Chondrocyte (in vitro differentiated cells): ENCODE results near the gene LRFN2. TPM values are rescaled to one million over a fixed set of nuclear protein-coding genes. Genes with fewer than 3 reads are reported as not detected.

Experiments
- DNase-seq: peaks from one replicate; pipeline ENCODE4 v3.0.0; 2021; ENCODE audit warnings: mixed read lengths, low spot score
- H3K27ac Mint-ChIP-seq: one replicate; pipeline ENCODE4 v1.8.0; 2021; ENCODE audit warnings: mild to moderate bottlenecking, moderate library complexity, mixed read lengths; ENCODE audit not compliant: unreplicated experiment
- H3K27me3 Mint-ChIP-seq: 2 replicates; pipeline ENCODE4 v1.8.0; 2021; ENCODE audit warnings: low read depth, mixed read lengths
- H3K36me3 Mint-ChIP-seq: 2 replicates; pipeline ENCODE4 v1.8.0; 2021; ENCODE audit warnings: low read depth, mixed read lengths
- H3K4me1 Mint-ChIP-seq: 2 replicates; pipeline ENCODE4 v1.8.0; 2021; ENCODE audit warnings: low read depth, mild to moderate bottlenecking, mixed read lengths
- H3K4me3 Mint-ChIP-seq: one replicate; pipeline ENCODE4 v1.8.0; 2021; ENCODE audit warnings: mild to moderate bottlenecking, moderate library complexity, mixed read lengths; ENCODE audit not compliant: unreplicated experiment
- H3K9me3 Mint-ChIP-seq: 2 replicates; pipeline ENCODE4 v1.8.0; 2021; ENCODE audit warnings: low read depth, mixed read lengths
- total RNA-seq: library from RNA; stranded (reverse); gene quantifications from 3 replicates; pipeline ENCODE4 v1.2.1, GENCODE V29; 2021
- TF ChIP-seq, protein P1 (sequence below): fragments of 200-600 bp; sonication (generic); IDR thresholded peaks from 2 replicates; pipeline ENCODE4 v1.5.0; 2021; ENCODE audit warnings: antibody characterized with exemption, mild to moderate bottlenecking, moderate library complexity

The LRFN2 gene
- total RNA-seq, 1 donor from 2014 or later: 0.05 TPM

DNA sequence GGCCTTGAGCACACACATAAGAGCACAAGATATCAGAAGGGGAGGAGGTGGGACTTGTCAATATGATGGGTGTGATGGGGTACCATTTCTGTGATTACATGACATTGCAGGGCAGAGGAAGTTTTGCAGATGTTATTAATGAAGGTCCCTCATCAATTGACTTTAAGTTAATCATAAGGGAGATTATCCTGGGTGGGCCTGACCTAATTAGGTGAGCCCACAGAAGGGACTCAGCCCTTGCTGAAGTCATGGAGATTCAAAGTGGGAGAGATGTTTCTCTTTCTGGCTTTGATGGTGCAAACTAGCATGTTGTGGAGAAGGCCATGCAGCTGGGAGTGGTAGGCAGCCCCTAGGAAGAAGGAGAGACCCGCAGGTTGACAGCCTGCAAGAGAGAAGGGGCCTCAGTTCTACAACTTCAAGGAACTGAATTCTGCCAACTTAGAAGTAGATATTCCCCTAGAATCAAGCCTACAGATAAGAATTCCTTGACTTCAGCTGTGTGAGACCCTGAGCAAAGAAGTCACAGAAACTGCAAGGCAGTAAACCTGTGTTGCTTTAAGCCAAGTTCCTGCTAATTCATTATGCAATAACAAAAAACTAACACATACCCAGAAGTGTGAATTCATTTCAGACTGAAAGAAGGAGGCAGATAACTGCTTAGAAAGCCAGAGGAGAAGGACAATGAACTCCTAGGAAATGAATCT lies 131.3 kb downstream of the LRFN2 start:
- no peak for DNase-seq
- Mint-ChIP-seq H3K27ac (no peak overlapping the region), H3K9me3 (no peaks in the 10 kb centered on the region), H3K36me3 (no peaks in the 10 kb centered on the region), H3K4me1 (no peaks in the 10 kb centered on the region), H3K4me3 (no peak overlapping the region), H3K27me3 (peaks cover 39% of the 10 kb centered on the region)
- TF ChIP-seq, protein P1, sequence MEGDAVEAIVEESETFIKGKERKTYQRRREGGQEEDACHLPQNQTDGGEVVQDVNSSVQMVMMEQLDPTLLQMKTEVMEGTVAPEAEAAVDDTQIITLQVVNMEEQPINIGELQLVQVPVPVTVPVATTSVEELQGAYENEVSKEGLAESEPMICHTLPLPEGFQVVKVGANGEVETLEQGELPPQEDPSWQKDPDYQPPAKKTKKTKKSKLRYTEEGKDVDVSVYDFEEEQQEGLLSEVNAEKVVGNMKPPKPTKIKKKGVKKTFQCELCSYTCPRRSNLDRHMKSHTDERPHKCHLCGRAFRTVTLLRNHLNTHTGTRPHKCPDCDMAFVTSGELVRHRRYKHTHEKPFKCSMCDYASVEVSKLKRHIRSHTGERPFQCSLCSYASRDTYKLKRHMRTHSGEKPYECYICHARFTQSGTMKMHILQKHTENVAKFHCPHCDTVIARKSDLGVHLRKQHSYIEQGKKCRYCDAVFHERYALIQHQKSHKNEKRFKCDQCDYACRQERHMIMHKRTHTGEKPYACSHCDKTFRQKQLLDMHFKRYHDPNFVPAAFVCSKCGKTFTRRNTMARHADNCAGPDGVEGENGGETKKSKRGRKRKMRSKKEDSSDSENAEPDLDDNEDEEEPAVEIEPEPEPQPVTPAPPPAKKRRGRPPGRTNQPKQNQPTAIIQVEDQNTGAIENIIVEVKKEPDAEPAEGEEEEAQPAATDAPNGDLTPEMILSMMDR: no peak

DNA sequence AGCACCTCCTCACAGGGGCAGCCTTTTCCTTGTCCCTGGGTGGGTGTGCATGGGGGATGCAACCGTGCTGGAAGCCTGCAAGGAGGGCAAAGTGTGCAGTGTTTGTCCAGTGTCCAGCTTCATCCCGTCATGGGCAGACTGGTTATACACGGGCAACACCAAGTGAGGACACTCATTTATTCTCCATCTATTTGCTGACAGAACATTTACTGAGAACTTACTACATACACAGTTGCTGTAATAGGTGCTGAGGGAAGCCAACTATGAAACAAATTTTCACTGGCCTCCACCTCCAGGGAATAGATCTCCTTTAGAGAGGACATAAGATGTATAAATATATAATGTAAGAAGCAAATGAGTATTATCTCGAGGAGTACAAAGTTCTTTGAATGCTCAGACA lies 136.7 kb downstream of the LRFN2 start:
- Mint-ChIP-seq H3K27me3 (peaks cover 52% of the 10 kb centered on the region), H3K4me3 (no peak overlapping the region), H3K4me1 (no peaks in the 10 kb centered on the region), H3K27ac (no peak overlapping the region), H3K9me3 (no peaks in the 10 kb centered on the region), H3K36me3 (no peaks in the 10 kb centered on the region)
- no peak for DNase-seq
- TF ChIP-seq, protein P1: no peak

DNA sequence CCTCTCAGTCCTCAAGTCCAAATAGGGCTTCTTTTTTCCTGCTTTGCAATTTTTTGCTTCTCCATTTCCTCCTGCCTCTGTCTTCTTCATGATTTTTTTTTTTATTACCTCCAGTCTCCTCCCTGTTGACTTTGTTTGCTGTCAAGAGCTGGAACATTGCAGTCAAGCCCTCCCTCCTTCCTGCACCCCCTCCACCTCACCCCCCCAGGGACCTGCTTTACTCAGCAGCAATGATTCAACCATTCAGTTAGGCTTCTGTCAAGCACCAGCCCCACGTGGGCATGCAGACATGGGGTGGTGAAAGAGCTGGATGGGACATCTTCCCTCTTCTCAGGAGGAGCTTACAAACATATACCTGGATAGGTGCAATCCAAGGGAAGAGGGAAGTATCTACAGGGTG lies 142.4 kb downstream of the LRFN2 start:
- Mint-ChIP-seq H3K4me3 (no peak overlapping the region), H3K27me3 (peaks cover 21% of the 10 kb centered on the region), H3K4me1 (no peaks in the 10 kb centered on the region), H3K27ac (no peak overlapping the region), H3K9me3 (no peaks in the 10 kb centered on the region), H3K36me3 (no peaks in the 10 kb centered on the region)
- TF ChIP-seq, protein P1: no peak
- DNase-seq: no peak

DNA sequence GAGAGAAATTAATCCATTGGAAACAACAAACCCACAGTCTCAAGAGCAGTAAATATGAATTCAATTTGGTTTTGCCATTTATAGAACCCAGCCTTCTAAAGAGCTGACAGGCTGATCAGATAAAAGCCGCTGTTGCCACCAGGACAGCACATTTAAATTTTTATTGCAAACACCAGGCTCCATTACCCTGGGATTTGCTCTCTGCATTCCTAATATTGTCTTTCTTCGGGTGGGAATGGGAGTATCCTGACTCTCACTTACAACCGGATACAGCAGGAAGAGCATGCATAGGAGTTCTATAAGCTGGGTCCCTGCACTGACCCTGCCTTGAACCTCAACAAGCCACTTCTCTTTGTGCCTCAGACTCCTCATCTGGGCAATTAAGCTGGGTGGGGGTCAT lies 142.9 kb downstream of the LRFN2 start:
- H3K4me3 Mint-ChIP-seq: no peak overlapping the region
- TF ChIP-seq, protein P1: no peak
- no peaks in the 10 kb centered on the region for H3K9me3 Mint-ChIP-seq
- peaks cover 18% of the 10 kb centered on the region for H3K27me3 Mint-ChIP-seq
- H3K4me1 Mint-ChIP-seq: no peaks in the 10 kb centered on the region
- no peak for DNase-seq
- H3K36me3 Mint-ChIP-seq: no peaks in the 10 kb centered on the region
- H3K27ac Mint-ChIP-seq: no peak overlapping the region

DNA sequence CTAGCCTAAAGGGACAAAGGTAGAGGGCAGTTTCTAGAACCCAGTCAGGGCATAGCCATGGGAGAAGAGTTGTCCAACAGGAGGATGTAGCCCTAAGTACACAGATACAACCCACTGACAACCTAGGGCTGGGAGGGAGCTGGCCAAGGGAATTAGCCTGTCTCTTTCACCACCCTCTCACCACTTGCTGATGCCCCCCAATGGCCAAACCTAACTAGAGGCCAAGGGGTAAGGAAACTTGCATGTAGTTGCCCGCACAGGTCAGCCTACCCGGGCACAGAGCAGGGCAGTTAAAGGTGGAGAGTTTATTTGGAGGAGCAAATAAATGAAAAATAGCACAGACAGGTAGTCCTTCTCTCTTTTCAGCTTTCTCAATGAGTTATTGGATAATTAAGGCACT lies 143.3 kb downstream of the LRFN2 start:
- Mint-ChIP-seq H3K36me3 (no peaks in the 10 kb centered on the region), H3K27ac (no peak overlapping the region), H3K4me1 (no peaks in the 10 kb centered on the region), H3K27me3 (peaks cover 17% of the 10 kb centered on the region), H3K9me3 (no peaks in the 10 kb centered on the region), H3K4me3 (no peak overlapping the region)
- TF ChIP-seq, protein P1: no peak
- no peak for DNase-seq
